Stimulated activated CD8-positive, alpha-beta memory T cell treated with anti-CD3 and anti-CD28 coated beads, Interleukin-4, amount 100 ng/mL, for 48 hours (primary cell): Measurements from ENCODE around the gene ABCC1.
"Not testable (repeated sequence)": the region's sequence is repeated elsewhere in the genome, so short reads cannot be mapped to it uniquely, and the experiment has no call there.

ENCODE experiments used
- DNase-seq: peaks from one replicate; pipeline ENCODE4 v3.0.0-alpha.2; 2020

ABCC1 gene

GRCh38 chr16:16146380-16147315, 197.2 kb downstream of the ABCC1 start:
- no peak for DNase-seq

GRCh38 chr16:16147316-16147999, 198.0 kb downstream of the ABCC1 start:
- DNase-seq, result no peak

- not testable (repeated sequence) for DNase-seq
Observed at GRCh38 chr16:16148000-16148599, 198.7 kb downstream of the ABCC1 start.

- no peak for DNase-seq
Observed at GRCh38 chr16:16148755-16149154, 199.3 kb downstream of the ABCC1 start.

- DNase-seq, result no peak
Observed at GRCh38 chr16:16149710-16150116, 200.3 kb downstream of the ABCC1 start.

- DNase-seq, result no peak
Observed at GRCh38 chr16:16150117-16150877, 200.9 kb downstream of the ABCC1 start.

- no peak for DNase-seq
Observed at GRCh38 chr16:16150878-16151152, 201.4 kb downstream of the ABCC1 start.

GRCh38 chr16:16151315-16151714, 201.9 kb downstream of the ABCC1 start:
- no peak for DNase-seq

GRCh38 chr16:16153000-16153399, 203.6 kb downstream of the ABCC1 start:
- DNase-seq, result not testable (repeated sequence)

GRCh38 chr16:16154281-16154951, 205.0 kb downstream of the ABCC1 start:
- DNase-seq, result no peak

GRCh38 chr16:16155234-16155633, 205.8 kb downstream of the ABCC1 start:
- DNase-seq, result no peak

- no peak for DNase-seq
Observed at GRCh38 chr16:16157166-16157565, 207.8 kb downstream of the ABCC1 start.

- no peak for DNase-seq
Observed at GRCh38 chr16:16158082-16158658, 208.8 kb downstream of the ABCC1 start.

GRCh38 chr16:16158741-16159374, 209.4 kb downstream of the ABCC1 start:
- no peak for DNase-seq

GRCh38 chr16:16159662-16160061, 210.2 kb downstream of the ABCC1 start:
- DNase-seq, result no peak

GRCh38 chr16:16161319-16161718, 211.9 kb downstream of the ABCC1 start:
- no peak for DNase-seq

GRCh38 chr16:16161840-16162239, 212.4 kb downstream of the ABCC1 start:
- not testable (repeated sequence) for DNase-seq

GRCh38 chr16:16162591-16162990, 213.2 kb downstream of the ABCC1 start:
- DNase-seq, result peak; percentile 36

GRCh38 chr16:16163109-16163508, 213.7 kb downstream of the ABCC1 start:
- no peak for DNase-seq

GRCh38 chr16:16163571-16163970, 214.2 kb downstream of the ABCC1 start:
- DNase-seq, result no peak

GRCh38 chr16:16164243-16164642, 214.8 kb downstream of the ABCC1 start:
- no peak for DNase-seq

- DNase-seq, result no peak
Observed at GRCh38 chr16:16166085-16166484, 216.7 kb downstream of the ABCC1 start.
